ENCODE data around the gene RNF213. TPM values are rescaled to one million over a fixed set of nuclear protein-coding genes. Genes with fewer than 3 reads are reported as not detected.
"Not testable (repeated sequence)": the region's sequence is repeated elsewhere in the genome, so short reads cannot be mapped to it uniquely, and the experiment has no call there.

Gene RNF213
- total RNA-seq, 1 donor from 2014 or later: 29.6 TPM

DNA sequence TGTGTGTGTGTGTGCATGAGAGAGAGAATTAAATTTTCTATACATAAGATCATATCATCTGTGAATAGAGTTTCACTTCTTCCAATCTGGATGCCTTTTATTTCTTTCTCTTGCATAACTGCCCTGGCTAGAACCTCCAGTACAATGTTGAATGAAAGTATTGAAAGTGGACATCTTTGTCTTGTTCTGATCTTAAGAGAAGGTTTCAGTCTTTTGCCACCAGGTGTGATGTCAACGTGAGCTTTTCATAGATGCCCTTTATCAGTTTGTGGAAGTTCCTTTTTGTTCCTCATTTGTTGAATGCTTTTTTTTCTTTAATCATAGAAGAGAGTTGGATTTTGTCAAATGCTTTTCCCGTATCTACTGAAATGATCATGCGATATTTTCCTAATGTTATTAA lies 63.3 kb downstream of the RNF213 start:
- TF ChIP-seq, protein P1, sequence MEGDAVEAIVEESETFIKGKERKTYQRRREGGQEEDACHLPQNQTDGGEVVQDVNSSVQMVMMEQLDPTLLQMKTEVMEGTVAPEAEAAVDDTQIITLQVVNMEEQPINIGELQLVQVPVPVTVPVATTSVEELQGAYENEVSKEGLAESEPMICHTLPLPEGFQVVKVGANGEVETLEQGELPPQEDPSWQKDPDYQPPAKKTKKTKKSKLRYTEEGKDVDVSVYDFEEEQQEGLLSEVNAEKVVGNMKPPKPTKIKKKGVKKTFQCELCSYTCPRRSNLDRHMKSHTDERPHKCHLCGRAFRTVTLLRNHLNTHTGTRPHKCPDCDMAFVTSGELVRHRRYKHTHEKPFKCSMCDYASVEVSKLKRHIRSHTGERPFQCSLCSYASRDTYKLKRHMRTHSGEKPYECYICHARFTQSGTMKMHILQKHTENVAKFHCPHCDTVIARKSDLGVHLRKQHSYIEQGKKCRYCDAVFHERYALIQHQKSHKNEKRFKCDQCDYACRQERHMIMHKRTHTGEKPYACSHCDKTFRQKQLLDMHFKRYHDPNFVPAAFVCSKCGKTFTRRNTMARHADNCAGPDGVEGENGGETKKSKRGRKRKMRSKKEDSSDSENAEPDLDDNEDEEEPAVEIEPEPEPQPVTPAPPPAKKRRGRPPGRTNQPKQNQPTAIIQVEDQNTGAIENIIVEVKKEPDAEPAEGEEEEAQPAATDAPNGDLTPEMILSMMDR (conservative IDR thresholded peaks at IDR 0.05): no peak
- no peaks in the 10 kb centered on the region for H3K27me3 Mint-ChIP-seq (ENCODE audit: low read depth)
- H3K9me3 Mint-ChIP-seq: peaks cover 4% of the 10 kb centered on the region
- H3K4me1 Mint-ChIP-seq: no peaks in the 10 kb centered on the region
- H3K36me3 Mint-ChIP-seq (ENCODE audit: low read depth): peaks cover 42% of the 10 kb centered on the region
- no peak overlapping the region for H3K4me3 Mint-ChIP-seq
- no peak overlapping the region for H3K27ac Mint-ChIP-seq (ENCODE audit: unreplicated experiment)
- no peak for DNase-seq (ENCODE audit: low read depth, low spot score)

DNA sequence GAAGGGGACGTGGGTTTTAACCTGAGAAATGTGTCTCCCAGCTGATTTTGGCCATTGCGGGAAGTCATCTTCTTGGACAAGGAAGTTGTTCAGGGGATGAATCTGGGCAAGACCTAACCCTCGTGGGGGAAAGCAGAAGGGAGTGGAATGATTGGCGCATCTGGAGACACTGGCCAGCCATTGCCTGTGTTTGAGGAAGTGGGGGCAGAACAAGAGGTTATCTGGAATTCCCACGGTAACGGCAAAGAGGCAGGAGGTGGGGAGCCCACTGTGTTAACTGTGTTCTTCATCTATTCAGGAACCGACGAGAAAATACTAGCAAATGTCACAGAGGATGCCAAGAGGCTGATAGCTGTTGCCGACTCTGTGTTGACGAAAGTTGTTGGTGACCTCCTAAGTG lies 66.9 kb downstream of the RNF213 start:
- Mint-ChIP-seq H3K9me3 (peaks cover 4% of the 10 kb centered on the region), H3K4me3 (no peak overlapping the region), H3K27ac (ENCODE audit: unreplicated experiment) (no peak overlapping the region), H3K27me3 (ENCODE audit: low read depth) (no peaks in the 10 kb centered on the region), H3K4me1 (peaks cover 4% of the 10 kb centered on the region), H3K36me3 (ENCODE audit: low read depth) (peaks cover 50% of the 10 kb centered on the region)
- DNase-seq (ENCODE audit: low read depth, low spot score): no peak
- TF ChIP-seq, protein P1 (conservative IDR thresholded peaks at IDR 0.05): no peak

DNA sequence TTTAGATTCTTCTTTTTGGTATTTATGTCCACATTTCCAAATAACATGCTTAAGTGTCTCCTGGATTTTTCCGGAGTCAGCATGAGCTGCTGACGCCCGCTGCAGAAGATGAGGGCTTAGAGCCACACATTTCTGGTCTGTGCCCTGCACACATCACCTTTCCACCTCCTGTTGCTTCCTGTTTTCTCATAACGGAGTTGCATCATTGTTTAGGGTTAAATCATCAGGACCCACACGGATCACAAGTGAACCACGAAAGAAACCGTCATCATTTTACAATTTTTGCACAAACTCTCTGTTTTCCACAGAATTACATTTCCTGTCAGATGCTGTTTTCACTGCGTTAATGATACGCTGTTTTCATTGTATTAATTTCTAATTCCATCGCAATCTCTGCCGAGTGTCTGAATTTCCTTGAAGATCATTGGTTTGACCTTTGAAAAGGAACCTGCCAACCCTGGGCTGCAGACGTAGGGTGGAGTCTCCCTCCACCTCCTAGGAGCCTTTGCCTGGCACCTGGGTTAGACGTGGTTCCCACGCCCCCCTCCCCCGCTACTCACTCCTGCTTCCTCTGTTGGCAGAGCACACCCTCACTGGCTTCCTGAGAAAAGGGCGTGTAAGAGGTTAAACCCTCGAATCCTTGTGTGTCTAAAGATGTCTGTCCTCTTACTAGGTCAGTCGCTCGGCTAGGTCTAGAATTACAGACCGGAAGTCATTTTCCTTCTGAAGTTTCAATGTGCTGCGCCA lies 68.2 kb downstream of the RNF213 start:
- no peaks in the 10 kb centered on the region for H3K9me3 Mint-ChIP-seq
- peaks cover 40% of the 10 kb centered on the region for H3K36me3 Mint-ChIP-seq (ENCODE audit: low read depth)
- no peak overlapping the region for H3K4me3 Mint-ChIP-seq
- TF ChIP-seq, protein P1 (conservative IDR thresholded peaks at IDR 0.05): no peak
- peaks cover 7% of the 10 kb centered on the region for H3K4me1 Mint-ChIP-seq
- H3K27ac Mint-ChIP-seq (ENCODE audit: unreplicated experiment): no peak overlapping the region
- no peaks in the 10 kb centered on the region for H3K27me3 Mint-ChIP-seq (ENCODE audit: low read depth)
- DNase-seq (ENCODE audit: low read depth, low spot score): no peak

DNA sequence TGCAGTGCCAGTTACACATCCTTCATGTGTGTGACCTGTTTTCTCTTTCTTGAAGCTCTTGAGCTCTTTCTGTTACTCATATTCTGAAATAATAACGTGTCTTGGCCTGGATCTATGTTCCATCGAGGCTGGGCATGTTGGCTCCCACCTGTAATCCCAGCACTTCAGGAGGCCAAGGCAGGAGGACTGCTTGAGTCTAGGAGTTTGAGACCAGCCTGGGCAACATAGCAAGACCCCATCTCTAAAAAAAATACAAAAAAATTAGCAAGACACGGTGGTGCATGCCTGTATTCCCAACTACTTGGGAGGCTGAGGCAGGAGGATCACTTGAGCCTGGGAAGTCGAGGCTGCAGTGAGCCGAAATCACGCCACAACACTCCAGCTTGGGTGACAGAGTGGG lies 68.8 kb downstream of the RNF213 start:
- H3K36me3 Mint-ChIP-seq (ENCODE audit: low read depth): peaks cover 38% of the 10 kb centered on the region
- DNase-seq (ENCODE audit: low read depth, low spot score); H3K4me1 Mint-ChIP-seq; H3K27me3 Mint-ChIP-seq (ENCODE audit: low read depth); H3K4me3 Mint-ChIP-seq; H3K27ac Mint-ChIP-seq (ENCODE audit: unreplicated experiment); H3K9me3 Mint-ChIP-seq: not testable (repeated sequence)

DNA sequence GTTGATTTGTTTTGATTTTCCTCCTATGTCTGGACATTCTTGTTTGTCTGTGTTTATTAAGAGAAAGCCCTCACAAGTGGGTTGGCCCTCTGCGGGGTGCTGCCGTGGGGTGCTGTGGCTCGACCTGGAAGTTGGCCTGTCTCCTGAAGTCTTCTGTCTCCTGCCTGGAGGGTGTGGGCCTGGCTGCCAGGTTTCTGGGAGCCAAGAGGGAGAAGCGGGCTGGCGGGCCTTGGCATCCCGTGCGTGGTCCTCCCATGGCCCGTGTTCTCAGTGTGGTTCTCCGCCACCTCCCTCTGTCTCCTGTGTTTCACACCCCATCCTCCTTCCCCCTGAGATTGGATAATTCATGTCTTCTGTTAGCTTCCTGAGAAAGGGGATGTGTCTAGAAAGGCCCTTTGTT lies 69.6 kb downstream of the RNF213 start:
- TF ChIP-seq, protein P1 (conservative IDR thresholded peaks at IDR 0.05): no peak
- Mint-ChIP-seq H3K27me3 (ENCODE audit: low read depth) (no peaks in the 10 kb centered on the region), H3K4me1 (peaks cover 7% of the 10 kb centered on the region), H3K9me3 (no peaks in the 10 kb centered on the region), H3K27ac (ENCODE audit: unreplicated experiment) (no peak overlapping the region), H3K4me3 (no peak overlapping the region), H3K36me3 (ENCODE audit: low read depth) (peaks cover 31% of the 10 kb centered on the region)
- no peak for DNase-seq (ENCODE audit: low read depth, low spot score)

DNA sequence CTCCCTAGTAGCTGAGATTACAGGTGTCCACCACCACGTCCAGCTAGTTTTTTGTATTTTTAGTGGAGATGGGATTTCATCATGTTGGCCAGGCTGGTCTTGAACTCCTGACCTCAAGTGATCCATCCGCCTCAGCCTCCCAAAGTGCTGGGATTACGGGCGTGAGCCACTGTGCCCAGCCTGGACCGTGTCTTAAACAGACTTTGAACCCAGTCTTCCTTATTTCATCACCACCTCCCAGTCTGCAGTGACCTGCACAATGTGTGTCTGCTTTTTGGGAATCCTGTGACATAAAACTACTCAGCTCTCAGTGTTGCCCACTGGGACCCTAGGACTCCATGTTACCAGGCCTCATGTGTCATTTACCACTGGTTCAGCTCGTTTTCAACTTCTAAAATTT lies 70.3 kb downstream of the RNF213 start:
- H3K9me3 Mint-ChIP-seq, H3K4me1 Mint-ChIP-seq: not testable (repeated sequence)
- H3K36me3 Mint-ChIP-seq (ENCODE audit: low read depth): peaks cover 30% of the 10 kb centered on the region

More for the DNA sequence above, 70.3 kb downstream of the RNF213 start:
- H3K27me3 Mint-ChIP-seq (ENCODE audit: low read depth); H3K4me3 Mint-ChIP-seq; DNase-seq (ENCODE audit: low read depth, low spot score): not testable (repeated sequence)
- H3K27ac Mint-ChIP-seq (ENCODE audit: unreplicated experiment): peak overlapping the region; percentile 86

Measured in neural crest cell (in vitro differentiated cells).